Ovary (tissue), 9 donors: ENCODE results near the gene SMARCAL1. TPM values are rescaled to one million over a fixed set of nuclear protein-coding genes. Genes with fewer than 3 reads are reported as not detected.

Experiments used
- DNase-seq, 5 donors: peaks; one replicate each; pipeline ENCODE4 v3.0.0-alpha.2; 2019 to 2020
- H3K27ac ChIP-seq, 2 donors: fragments of 200-600 bp; one replicate each; pipeline versions ENCODE4 v1.5.1 to v1.8.0; 2019 to 2022
- H3K27me3 ChIP-seq: fragments of 200-600 bp; one replicate; pipeline ENCODE4 v1.8.0; 2022
- H3K36me3 ChIP-seq: fragments of 200-600 bp; sonication (generic); one replicate; pipeline ENCODE4 v1.5.1; 2019
- H3K4me1 ChIP-seq: one replicate; pipeline ENCODE4 v1.8.1; 2013; ENCODE audit warnings: mild to moderate bottlenecking, moderate library complexity; ENCODE audit not compliant: insufficient read depth
- H3K4me3 ChIP-seq: fragments of 200-600 bp; sonication (generic); one replicate; pipeline ENCODE4 v1.5.1; 2017
- H3K9me3 ChIP-seq, 2 donors: fragments of 200-600 bp in 1 of 2; sonication (generic) in 1 of 2; one replicate each; pipeline versions ENCODE4 v1.5.1 to v1.8.1; 2013 to 2019; ENCODE audit warnings: mild to moderate bottlenecking in 1 of 2, moderate library complexity in 1 of 2
- CTCF ChIP-seq, 3 donors: fragments of 450-650 bp in 2 of 3; fragments of 200-600 bp in 1 of 3; IDR thresholded peaks; one replicate each; pipeline versions ENCODE4 v1.5.1 to v1.8.0; 2016 to 2022; ENCODE audit warnings: antibody characterized with exemption in 3 of 3, mild to moderate bottlenecking in 1 of 3
- EP300 ChIP-seq: sonication (generic); formaldehyde crosslinking; IDR thresholded peaks from one replicate; pipeline ENCODE4 v1.6.1; 2017; ENCODE audit warnings: antibody characterized with exemption
- POLR2A ChIP-seq: fragments of 450-650 bp; IDR thresholded peaks from one replicate; pipeline ENCODE4 v1.6.1; 2017; ENCODE audit warnings: antibody characterized with exemption, mild to moderate bottlenecking, moderate library complexity
- WGBS, 3 donors: extraction: QIAGEN DNeasy Blood & Tissue Kit in 1 of 3; methylation state at CpG; one replicate each; pipeline versions ENCODE4 v1.1.5 to v1.1.7; 2013 to 2017; 5-methylcytosine and 5-hydroxymethylcytosine counted together
- intact Hi-C, 4 donors: fragments of 100-400 bp; cut with DNase I; formaldehyde crosslinking; loops; one replicate each; pipeline versions ENCODE4 v1.11.0 to v1.15.1; 2022 to 2023
- polyA plus RNA-seq, 2 donors: library from polyadenylated mRNA; stranded (reverse); fragments of 200-250 nt in 1 of 2; fragments of 350-450 nt in 1 of 2; fragmentation: Illumina TruSeq in 1 of 2; extraction: RNeasy Lipid Tissue Mini Kit (QIAGEN cat#74804) in 1 of 2; gene quantifications; one replicate each; pipeline ENCODE4 v1.2.3, GENCODE V29; 2013 to 2014
- total RNA-seq, 7 donors: library from RNA; depleted of rRNA in 2 of 7; stranded (reverse); fragments of >200 nt in 2 of 7; fragmentation: NEBNext Ultra II Directional in 3 of 7; extraction: Animal tissue kit (Norgen Biotek cat#: 25700) in 3 of 7; gene quantifications; one replicate each; pipeline versions ENCODE4 v1.1.0 to v1.2.4, GENCODE V29; 2016 to 2023
- donor health status: DM: no; HTN: no; CAD: no; lungs with moderate emphysema.
- donor health status: DM: no; HTN: no; CAD: no.
- donor health status: Bipolar disorder and iron deficiency.
- donor health status: DM: yes; HTN: yes; CAD: no.
- donor health status: DM: no; HTN: no; CAD: no.
- donor health status: DM: yes; HTN: yes; CAD: no.

The SMARCAL1 gene
- total and polyA plus RNA-seq, 9 donors: 11.1 to 29.1 (median 20.9) TPM

GRCh38 chr2:216385478-216385877 lies 26.8 kb upstream of the SMARCAL1 start:
- DNase-seq: no peak
- WGBS, 3 donors: 53 to 61% (median 59%) methylated on average over 2 of the region's 2 CpGs

GRCh38 chr2:216387262-216387661 lies 25.0 kb upstream of the SMARCAL1 start:
- TF ChIP-seq POLR2A: no peak
- no peak for TF ChIP-seq CTCF (IDR thresholded peaks at IDR 0.05)
- no peak for TF ChIP-seq EP300
- WGBS, 3 donors: 95 to 99% (median 96%) methylated on average over 2 of the region's 2 CpGs
- no peaks in the 10 kb centered on the region for H3K4me1 ChIP-seq
- H3K27ac ChIP-seq: no peak overlapping the region
- no peak for DNase-seq
- H3K9me3 ChIP-seq: no peaks in the 10 kb centered on the region
- no peak overlapping the region for H3K4me3 ChIP-seq
- no peaks in the 10 kb centered on the region for H3K36me3 ChIP-seq
- no peaks in the 10 kb centered on the region for H3K27me3 ChIP-seq
- intact Hi-C loops: no loop called here

More at GRCh38 chr2:216385478-216385877, 26.8 kb upstream of the SMARCAL1 start:
- intact Hi-C loops: no loop called here
- TF ChIP-seq CTCF (IDR thresholded peaks at IDR 0.05) (no peak), POLR2A (no peak), EP300 (no peak)
- H3K27me3 ChIP-seq: no peaks in the 10 kb centered on the region
- no peaks in the 10 kb centered on the region for H3K4me1 ChIP-seq
- no peak overlapping the region for H3K4me3 ChIP-seq
- no peaks in the 10 kb centered on the region for H3K9me3 ChIP-seq
- no peaks in the 10 kb centered on the region for H3K36me3 ChIP-seq
- H3K27ac ChIP-seq: no peak overlapping the region

DNA sequence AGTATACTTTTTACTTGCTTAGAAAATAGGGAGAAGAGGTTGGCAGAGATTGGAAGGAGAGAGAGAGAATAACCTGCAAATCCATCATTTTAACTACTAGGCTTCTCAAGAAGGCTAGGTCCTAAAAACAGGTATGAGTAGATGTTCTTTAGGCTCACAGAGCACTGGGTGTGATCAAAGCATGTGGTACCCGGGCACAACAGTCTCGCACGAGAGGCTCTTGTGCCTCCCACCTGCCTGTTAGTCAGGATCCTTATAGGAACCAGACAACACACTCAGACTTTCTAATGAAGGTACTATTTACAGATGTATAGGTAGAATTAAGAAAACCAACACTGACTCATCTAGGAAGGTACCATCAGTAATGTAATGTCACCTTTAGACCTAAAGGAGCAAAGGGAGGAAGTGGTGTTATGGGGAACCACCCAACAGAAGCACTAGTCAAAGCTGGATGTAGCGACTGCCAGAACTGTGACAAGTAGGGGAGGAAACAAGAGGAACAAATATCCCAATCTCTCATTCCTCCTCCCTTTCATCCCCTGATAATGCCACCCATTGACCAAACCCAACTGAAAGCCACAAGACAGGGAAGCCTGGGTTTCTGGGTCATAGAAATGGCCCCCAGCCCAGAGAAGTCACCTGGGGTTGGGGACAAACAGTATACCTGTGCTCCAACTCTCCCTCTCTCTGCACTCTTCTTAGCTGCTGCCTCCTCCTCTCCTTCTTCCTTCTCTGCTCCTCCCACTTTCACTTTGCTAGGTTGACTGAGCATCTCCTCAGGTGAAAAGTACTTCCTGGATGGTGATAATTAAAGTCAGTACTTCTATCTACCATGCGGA lies 24.0 kb upstream of the SMARCAL1 start:
- DNase-seq: no peak
- H3K9me3 ChIP-seq: no peaks in the 10 kb centered on the region
- no peak for TF ChIP-seq CTCF (IDR thresholded peaks at IDR 0.05)
- no peak for TF ChIP-seq POLR2A
- TF ChIP-seq EP300: no peak
- no peak overlapping the region for H3K27ac ChIP-seq
- no peaks in the 10 kb centered on the region for H3K36me3 ChIP-seq
- H3K27me3 ChIP-seq: no peaks in the 10 kb centered on the region
- intact Hi-C loops: no loop called here
- WGBS, 3 donors: 84 to 89% (median 87%) methylated on average over 5 of the region's 5 CpGs
- H3K4me3 ChIP-seq: no peak overlapping the region
- H3K4me1 ChIP-seq: no peaks in the 10 kb centered on the region

DNA sequence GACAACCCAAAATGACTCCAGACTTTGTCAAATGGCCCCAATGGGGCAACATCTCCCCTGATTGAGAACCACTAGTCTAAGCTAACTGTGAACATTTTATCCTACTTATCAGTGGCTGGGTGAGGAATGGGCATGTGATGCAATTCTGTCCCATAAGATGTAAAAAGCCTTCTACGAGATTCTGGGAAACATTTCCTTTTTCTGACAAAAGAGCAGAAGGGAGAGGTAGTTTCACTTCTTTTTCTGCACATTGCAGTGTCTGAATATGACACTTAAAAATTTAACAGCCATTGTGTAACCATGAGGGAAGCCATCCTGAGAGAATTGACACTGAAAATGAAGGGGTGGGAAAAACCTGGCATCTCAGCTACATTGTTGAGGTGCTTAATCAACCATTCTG lies 22.7 kb upstream of the SMARCAL1 start:
- 63 to 66% (median 64%) methylated on average over 1 of the region's 1 CpG for WGBS, 3 donors
- TF ChIP-seq CTCF (IDR thresholded peaks at IDR 0.05) (no peak), EP300 (no peak), POLR2A (no peak)
- H3K36me3 ChIP-seq: no peaks in the 10 kb centered on the region
- no peaks in the 10 kb centered on the region for H3K27me3 ChIP-seq
- no peak overlapping the region for H3K27ac ChIP-seq
- H3K9me3 ChIP-seq: no peaks in the 10 kb centered on the region
- no peak overlapping the region for H3K4me3 ChIP-seq
- H3K4me1 ChIP-seq: no peaks in the 10 kb centered on the region
- DNase-seq: no peak
- intact Hi-C loops: no loop called here
